ENCODE data around the gene COX7B2.

- TF ChIP-seq POLR2A (IDR thresholded peaks at IDR 0.05; ENCODE audit: low read length) (no peak), GATA1 (IDR thresholded peaks at IDR 0.05; ENCODE audit: low read depth, low read length) (no peak)
These were observed 28.4 kb upstream of the COX7B2 start for GRCh38 chr4:46937493-46937892.

All from erythroblast (primary cell).